Measurements from ENCODE around the gene DCAF7.

DNA sequence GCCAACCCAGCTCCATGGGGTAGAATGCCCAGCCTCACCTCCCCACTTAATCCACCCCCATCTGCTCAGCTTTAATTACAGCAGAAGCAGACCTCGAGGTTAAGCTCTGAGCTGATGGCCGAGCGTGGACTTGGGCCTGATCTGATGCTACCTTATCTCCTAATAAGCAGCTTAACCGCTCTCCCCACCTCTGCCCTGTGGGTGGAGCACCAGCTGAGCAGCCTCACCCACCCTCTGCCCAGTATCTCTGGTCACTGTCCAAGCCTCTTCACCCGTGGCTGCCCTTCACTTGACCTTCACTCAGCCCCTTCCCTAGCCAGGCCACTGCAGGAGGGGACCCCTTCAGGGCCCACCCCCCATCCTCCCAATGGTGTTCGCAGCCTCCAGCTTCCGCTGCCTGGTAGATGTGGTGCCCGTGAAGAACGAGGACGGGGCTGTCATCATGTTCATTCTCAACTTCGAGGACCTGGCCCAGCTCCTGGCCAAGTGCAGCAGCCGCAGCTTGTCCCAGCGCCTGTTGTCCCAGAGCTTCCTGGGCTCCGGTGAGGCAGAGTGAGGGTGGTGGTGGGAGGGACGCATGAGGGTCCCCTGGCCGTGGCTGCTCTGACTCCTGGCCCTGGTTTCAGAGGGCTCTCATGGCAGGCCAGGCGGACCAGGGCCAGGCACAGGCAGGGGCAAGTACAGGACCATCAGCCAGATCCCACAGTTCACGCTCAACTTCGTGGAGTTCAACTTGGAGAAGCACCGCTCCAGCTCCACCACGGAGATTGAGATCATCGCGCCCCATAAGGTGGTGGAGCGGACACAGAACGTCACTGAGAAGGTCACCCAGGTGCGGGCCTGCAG is 20.3 kb upstream of the DCAF7 start:
- TF ChIP-seq, protein P1, sequence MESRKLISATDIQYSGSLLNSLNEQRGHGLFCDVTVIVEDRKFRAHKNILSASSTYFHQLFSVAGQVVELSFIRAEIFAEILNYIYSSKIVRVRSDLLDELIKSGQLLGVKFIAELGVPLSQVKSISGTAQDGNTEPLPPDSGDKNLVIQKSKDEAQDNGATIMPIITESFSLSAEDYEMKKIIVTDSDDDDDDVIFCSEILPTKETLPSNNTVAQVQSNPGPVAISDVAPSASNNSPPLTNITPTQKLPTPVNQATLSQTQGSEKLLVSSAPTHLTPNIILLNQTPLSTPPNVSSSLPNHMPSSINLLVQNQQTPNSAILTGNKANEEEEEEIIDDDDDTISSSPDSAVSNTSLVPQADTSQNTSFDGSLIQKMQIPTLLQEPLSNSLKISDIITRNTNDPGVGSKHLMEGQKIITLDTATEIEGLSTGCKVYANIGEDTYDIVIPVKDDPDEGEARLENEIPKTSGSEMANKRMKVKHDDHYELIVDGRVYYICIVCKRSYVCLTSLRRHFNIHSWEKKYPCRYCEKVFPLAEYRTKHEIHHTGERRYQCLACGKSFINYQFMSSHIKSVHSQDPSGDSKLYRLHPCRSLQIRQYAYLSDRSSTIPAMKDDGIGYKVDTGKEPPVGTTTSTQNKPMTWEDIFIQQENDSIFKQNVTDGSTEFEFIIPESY (IDR thresholded peaks at IDR 0.05; ENCODE audit: extremely low read depth, insufficient replicate concordance, low read length) = no peak
- TF ChIP-seq, protein P2, sequence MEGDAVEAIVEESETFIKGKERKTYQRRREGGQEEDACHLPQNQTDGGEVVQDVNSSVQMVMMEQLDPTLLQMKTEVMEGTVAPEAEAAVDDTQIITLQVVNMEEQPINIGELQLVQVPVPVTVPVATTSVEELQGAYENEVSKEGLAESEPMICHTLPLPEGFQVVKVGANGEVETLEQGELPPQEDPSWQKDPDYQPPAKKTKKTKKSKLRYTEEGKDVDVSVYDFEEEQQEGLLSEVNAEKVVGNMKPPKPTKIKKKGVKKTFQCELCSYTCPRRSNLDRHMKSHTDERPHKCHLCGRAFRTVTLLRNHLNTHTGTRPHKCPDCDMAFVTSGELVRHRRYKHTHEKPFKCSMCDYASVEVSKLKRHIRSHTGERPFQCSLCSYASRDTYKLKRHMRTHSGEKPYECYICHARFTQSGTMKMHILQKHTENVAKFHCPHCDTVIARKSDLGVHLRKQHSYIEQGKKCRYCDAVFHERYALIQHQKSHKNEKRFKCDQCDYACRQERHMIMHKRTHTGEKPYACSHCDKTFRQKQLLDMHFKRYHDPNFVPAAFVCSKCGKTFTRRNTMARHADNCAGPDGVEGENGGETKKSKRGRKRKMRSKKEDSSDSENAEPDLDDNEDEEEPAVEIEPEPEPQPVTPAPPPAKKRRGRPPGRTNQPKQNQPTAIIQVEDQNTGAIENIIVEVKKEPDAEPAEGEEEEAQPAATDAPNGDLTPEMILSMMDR (IDR thresholded peaks at IDR 0.05 in 2 of 3, conservative IDR thresholded peaks at IDR 0.05 in 1 of 3; ENCODE audit: borderline replicate concordance in 1 of 3, insufficient read depth in 1 of 3, low read depth in 2 of 3, low read length in 2 of 3) = no peak
- TF ChIP-seq POLR2A (IDR thresholded peaks at IDR 0.05; ENCODE audit: borderline replicate concordance, extremely low read depth, insufficient read depth, insufficient read length) = no peak
- TF ChIP-seq EZH2 (IDR thresholded peaks at IDR 0.05) = no peak
- TF ChIP-seq EZH2phosphoT487 (IDR thresholded peaks at IDR 0.05; ENCODE audit: borderline replicate concordance) = no peak
- TF ChIP-seq POLR2AphosphoS5 (IDR thresholded peaks at IDR 0.05; ENCODE audit: low read depth, low read length) = no peak
- TF ChIP-seq SIN3A (IDR thresholded peaks at IDR 0.05; ENCODE audit: low read depth) = no peak
- no peak for TF ChIP-seq FOSL1 (IDR thresholded peaks at IDR 0.05; ENCODE audit: low read depth)
- no peak for TF ChIP-seq CEBPB (IDR thresholded peaks at IDR 0.05; ENCODE audit: low read depth)
- no peak for TF ChIP-seq YY1 (IDR thresholded peaks at IDR 0.05; ENCODE audit: extremely low read depth, insufficient replicate concordance, low read depth, low read length)
